Dermis blood vessel endothelial cell (primary cell): ENCODE measurements around the gene CYP26B1. TPM values are rescaled to one million over a fixed set of nuclear protein-coding genes. Genes with fewer than 3 reads are reported as not detected.

Source experiments
- DNase-seq: peaks from one replicate; pipeline ENCODE4 v3.0.0; 2010
- total RNA-seq: library from RNA; depleted of rRNA; stranded (reverse); fragments of >200 nt; gene quantifications from 2 replicates; pipeline ENCODE4 v1.2.3, GENCODE V29; 2014

Gene CYP26B1
- under 0.01 and 0.60 TPM in 2 replicates for total RNA-seq

GRCh38 chr2:72147303-72147971 lies at the start of gene CYP26B1:
Gene CYP26B1 (minus strand): TSS chr2:72147862. CDS start chr2:72147834, 28 bp downstream.
- DNase-seq, result peak; percentile 9

GRCh38 chr2:72193723-72194122 lies 46.1 kb upstream of the CYP26B1 start:
- DNase-seq, result no peak

GRCh38 chr2:72191441-72191840 lies 43.8 kb upstream of the CYP26B1 start:
- no peak for DNase-seq

- DNase-seq, result peak; percentile 48
Measured at GRCh38 chr2:72185206-72185605, 37.5 kb upstream of the CYP26B1 start.

GRCh38 chr2:72183466-72183865 lies 35.8 kb upstream of the CYP26B1 start:
- no peak for DNase-seq

- no peak for DNase-seq
Measured at GRCh38 chr2:72183016-72183415, 35.4 kb upstream of the CYP26B1 start.

- no peak for DNase-seq
Measured at GRCh38 chr2:72182547-72182946, 34.9 kb upstream of the CYP26B1 start.

- DNase-seq, result no peak
Measured at GRCh38 chr2:72181616-72182015, 34.0 kb upstream of the CYP26B1 start.

- no peak for DNase-seq
Measured at GRCh38 chr2:72180351-72180750, 32.7 kb upstream of the CYP26B1 start.

- no peak for DNase-seq
Measured at GRCh38 chr2:72178551-72178950, 30.9 kb upstream of the CYP26B1 start.

GRCh38 chr2:72176281-72176680 lies 28.6 kb upstream of the CYP26B1 start:
- DNase-seq, result no peak

GRCh38 chr2:72175636-72176035 lies 28.0 kb upstream of the CYP26B1 start:
- no peak for DNase-seq

GRCh38 chr2:72173640-72174321 lies 26.1 kb upstream of the CYP26B1 start:
- DNase-seq, result peak; percentile 67

- DNase-seq, result no peak
Measured at GRCh38 chr2:72172478-72172877, 24.8 kb upstream of the CYP26B1 start.

GRCh38 chr2:72166279-72166678 lies 18.6 kb upstream of the CYP26B1 start:
- DNase-seq, result no peak

GRCh38 chr2:72165792-72166191 lies 18.1 kb upstream of the CYP26B1 start:
- no peak for DNase-seq

GRCh38 chr2:72162574-72162973 lies 14.9 kb upstream of the CYP26B1 start:
- no peak for DNase-seq

- DNase-seq, result no peak
Measured at GRCh38 chr2:72159211-72159993, 11.7 kb upstream of the CYP26B1 start.

- no peak for DNase-seq
Measured at GRCh38 chr2:72157871-72158771, 10.5 kb upstream of the CYP26B1 start.

- DNase-seq, result no peak
Measured at GRCh38 chr2:72156872-72157271, 9.2 kb upstream of the CYP26B1 start.

- DNase-seq, result no peak
Measured at GRCh38 chr2:72155737-72156136, 8.1 kb upstream of the CYP26B1 start.

- no peak for DNase-seq
Measured at GRCh38 chr2:72155151-72155550, 7.5 kb upstream of the CYP26B1 start.
